Fibroblast of skin of abdomen (primary cell): ENCODE measurements around the gene ZNF302.
A peak's percentile ranks its signal among the peaks of the same experiment; 100 is the strongest.

Experiments used
- DNase-seq: peaks from one replicate; pipeline ENCODE4 v3.0.0-alpha.2; 2013

ZNF302 gene

DNA sequence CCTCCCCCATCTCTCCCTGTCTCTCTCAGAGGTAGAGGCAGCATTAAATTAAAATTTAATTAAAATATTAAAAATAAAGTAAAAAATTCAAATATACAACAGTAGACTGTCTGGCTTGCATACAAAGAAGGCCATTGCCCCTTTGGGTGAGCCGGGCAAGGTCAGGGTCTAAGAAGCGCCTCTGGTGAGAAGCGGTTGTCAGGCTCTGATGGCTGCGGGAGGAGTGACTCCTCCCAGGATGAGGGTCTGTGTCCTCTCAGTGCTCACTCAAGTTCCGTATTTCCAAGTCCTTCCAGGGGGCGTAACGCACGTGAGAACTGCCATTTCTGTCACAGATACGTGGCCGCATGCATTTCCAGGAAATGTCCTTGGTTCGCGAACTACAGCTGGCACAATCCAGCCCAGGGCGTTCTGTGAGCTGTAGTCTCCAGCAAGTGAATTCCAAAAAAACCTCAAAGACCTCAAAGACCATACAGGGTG lies 55.8 kb downstream of the ZNF302 start:
- DNase-seq: no peak

DNA sequence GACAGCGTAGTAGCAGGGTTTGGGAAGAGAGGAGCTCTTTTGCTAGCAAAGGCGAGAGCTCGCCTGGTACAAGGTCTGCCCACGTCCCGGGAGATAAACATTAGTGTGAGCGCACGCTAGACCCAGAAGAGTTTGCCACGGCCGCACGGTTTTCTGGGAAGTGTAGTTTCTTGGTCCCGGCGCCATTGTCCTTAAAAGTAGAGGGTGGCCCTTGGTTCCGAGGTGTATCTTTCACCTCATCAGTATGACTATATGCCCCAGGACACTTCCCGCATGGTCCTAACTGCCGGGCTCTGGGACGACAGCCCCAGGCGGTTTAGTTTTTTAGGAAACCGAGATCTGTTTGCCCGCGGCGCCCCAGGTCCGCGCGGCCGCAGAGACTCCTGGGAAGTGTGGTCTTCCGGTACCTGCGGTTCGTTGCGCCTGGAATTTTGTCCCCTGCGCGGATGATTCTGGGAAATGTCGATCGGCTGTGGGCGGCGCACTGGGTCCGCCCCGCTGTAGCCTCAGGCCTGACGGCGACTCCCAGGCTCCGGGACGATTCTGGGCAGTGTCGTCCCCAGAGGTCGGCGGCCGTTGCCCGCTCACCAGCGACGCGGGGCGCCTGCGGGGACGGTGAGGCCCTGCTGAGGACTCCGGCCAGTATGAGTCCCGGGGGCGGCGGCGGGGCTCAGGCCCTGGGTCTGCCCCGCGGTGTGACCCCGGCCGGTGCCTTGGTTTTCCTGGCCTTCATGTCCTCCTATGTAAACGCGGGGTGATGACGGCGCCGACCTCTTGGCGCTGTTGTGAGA lies 56.5 kb downstream of the ZNF302 start, which contains the start of gene ZNF181:
TSS of gene ZNF181 (plus strand) at position 498 of the 791 bp plus-strand sequence. CDS start 795 bp downstream, outside the sequence.
- DNase-seq: peak; percentile 90

DNA sequence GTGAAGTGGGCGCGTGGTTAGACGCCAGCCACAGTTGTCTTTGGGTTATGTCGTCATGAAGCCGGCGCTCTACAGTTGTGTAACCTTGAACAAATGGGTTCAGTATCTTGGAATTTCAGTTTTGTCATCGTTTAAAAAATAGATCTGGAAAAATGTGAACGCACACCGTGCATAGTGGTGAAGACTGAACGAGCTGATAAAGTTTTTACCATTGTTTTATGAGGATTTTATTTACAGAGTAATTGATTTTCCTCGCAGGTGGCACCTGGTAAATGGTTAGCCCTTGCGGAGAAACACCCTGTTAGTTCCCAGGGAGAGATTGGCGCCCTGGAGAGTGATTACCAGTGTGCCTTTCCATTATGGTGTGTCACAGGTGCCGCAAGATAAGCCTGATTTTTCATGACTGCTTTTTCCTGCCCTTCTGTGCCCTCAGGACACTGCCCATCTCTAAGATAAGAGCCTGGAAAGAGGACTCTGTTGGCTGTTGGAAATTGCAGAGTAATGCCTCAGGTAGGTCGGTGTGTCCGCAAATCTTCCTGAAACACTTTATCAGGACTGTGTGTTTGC lies 57.1 kb downstream of the ZNF302 start:
- peak; percentile 83 for DNase-seq
